Caco-2 (cell line): ENCODE measurements around the gene ANO4. TPM values are rescaled to one million over a fixed set of nuclear protein-coding genes. Genes with fewer than 3 reads are reported as not detected.

Experiments used
- BruUV-seq: library from RNA; stranded (reverse); fragments of 400-500 nt; replicated peaks from 2 replicates; lab custom pipeline; 2021; lab: Mats Ljungman, UMichigan
- CTCF ChIA-PET: fragments of 300-600 bp; sonication (Branson Sonifier 250); formaldehyde crosslinking; loops from one replicate; lab custom pipeline; 2022; ENCODE audit warnings: antibody characterized with exemption; lab: Charles Lee
- POLR2A ChIA-PET: fragments of 300-600 bp; sonication (Branson Sonifier 250); formaldehyde crosslinking; loops from one replicate; lab custom pipeline; 2022; ENCODE audit warnings: antibody characterized with exemption; lab: Charles Lee
- DNase-seq, 2 experiments: peaks; one replicate each; pipeline versions ENCODE4 v3.0.0 to v3.0.0-alpha.2; 2020 to 2022
- H3K27me3 ChIP-seq: replicated peaks from 2 replicates; pipeline ENCODE4 v1.6.0; 2011; ENCODE audit warnings: low read length; ENCODE audit not compliant: control insufficient read depth, insufficient read depth
- H3K36me3 ChIP-seq: 2 replicates; pipeline ENCODE4 v1.5.1; 2011; ENCODE audit warnings: low read length; ENCODE audit not compliant: control insufficient read depth, insufficient read depth
- H3K4me1 ChIP-seq: fragments of 250-450 bp; sonication (Bioruptor Pico); 2 replicates; pipeline ENCODE4 v1.5.1; 2020; ENCODE audit warnings: mild to moderate bottlenecking
- H3K4me3 ChIP-seq: 2 replicates; pipeline ENCODE4 v1.5.1; 2011; ENCODE audit warnings: low read depth, mild to moderate bottlenecking, control low read depth, low read length
- H3K9me3 ChIP-seq: fragments of 250-450 bp; sonication (Bioruptor Pico); 2 replicates; pipeline ENCODE4 v1.5.1; 2020; ENCODE audit warnings: mild to moderate bottlenecking, moderate library complexity
- H3K27ac Mint-ChIP-seq: one replicate; pipeline ENCODE4 v1.8.0; 2022; ENCODE audit warnings: mixed read lengths; ENCODE audit not compliant: unreplicated experiment
- H3K27me3 Mint-ChIP-seq: one replicate; pipeline ENCODE4 v1.8.0; 2022; ENCODE audit warnings: mixed read lengths; ENCODE audit not compliant: insufficient read depth, unreplicated experiment
- H3K36me3 Mint-ChIP-seq: one replicate; pipeline ENCODE4 v1.8.0; 2022; ENCODE audit warnings: mild to moderate bottlenecking, mixed read lengths; ENCODE audit not compliant: insufficient read depth, unreplicated experiment
- H3K4me1 Mint-ChIP-seq: one replicate; pipeline ENCODE4 v1.8.0; 2022; ENCODE audit warnings: low read depth, mixed read lengths; ENCODE audit not compliant: unreplicated experiment
- H3K4me3 Mint-ChIP-seq: one replicate; pipeline ENCODE4 v1.8.0; 2022; ENCODE audit warnings: mild to moderate bottlenecking, moderate library complexity, mixed read lengths; ENCODE audit not compliant: unreplicated experiment
- H3K9me3 Mint-ChIP-seq: one replicate; pipeline ENCODE4 v1.8.0; 2022; ENCODE audit warnings: mixed read lengths; ENCODE audit not compliant: unreplicated experiment
- CTCF ChIP-seq, 2 experiments: fragments of 200-600 bp in 1 of 2; IDR thresholded peaks; 1 replicate in 1 of 2; 2 replicates in 1 of 2; pipeline versions ENCODE4 v1.5.1 to v1.8.0; 2011 to 2022; ENCODE audit warnings: antibody characterized with exemption in 1 of 2, control low read depth in 1 of 2, inconsistent platforms in 1 of 2, low read depth in 1 of 2, low read length in 1 of 2, mild to moderate bottlenecking in 1 of 2, moderate library complexity in 1 of 2; ENCODE audit not compliant: insufficient read depth in 1 of 2, severe bottlenecking in 1 of 2, unreplicated experiment in 1 of 2
- intact Hi-C: fragments of 100-400 bp; cut with micrococcal nuclease; formaldehyde crosslinking; loops from one replicate; pipeline ENCODE4 v1.10.0; 2022; ENCODE audit not compliant: unreplicated experiment
- total RNA-seq: library from RNA; stranded (reverse); gene quantifications from 2 replicates; pipeline ENCODE4 v1.2.3, GENCODE V29; 2022

Gene ANO4
- total RNA-seq, 1 experiment from 2014 or later, result 0.09 TPM

- H3K4me1 Mint-ChIP-seq, result no peaks in the 10 kb centered on the region
- H3K9me3 ChIP-seq, result no peaks in the 10 kb centered on the region
Observed at GRCh38 chr12:100936661-100937060, 142.1 kb downstream of the ANO4 start.

DNA sequence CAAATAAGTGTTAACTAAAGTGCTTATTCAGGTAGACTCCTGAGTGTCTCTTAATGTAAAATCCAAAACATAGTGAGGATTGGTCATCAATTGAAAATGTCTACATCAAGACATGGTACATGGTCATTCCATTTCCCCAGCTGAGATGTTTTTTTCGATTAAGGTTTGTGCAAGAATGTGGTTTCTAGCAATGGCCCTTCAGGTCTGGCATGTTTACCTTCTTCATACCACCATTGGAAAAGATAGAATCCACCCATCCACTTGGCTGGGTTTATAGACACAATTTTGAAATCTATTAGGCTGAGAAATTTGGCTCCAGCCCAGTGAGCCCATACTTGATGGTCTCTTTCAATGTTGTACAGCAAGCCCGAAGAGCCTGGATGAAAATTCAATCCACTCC, 145.9 kb downstream of the ANO4 start:
- no peaks in the 10 kb centered on the region for H3K36me3 Mint-ChIP-seq
- H3K4me1 Mint-ChIP-seq, result no peaks in the 10 kb centered on the region
- H3K4me3 Mint-ChIP-seq, result no peak overlapping the region
- intact Hi-C loops, result no loop called here
- H3K4me1 ChIP-seq, result no peaks in the 10 kb centered on the region
- CTCF ChIA-PET, result no interaction called here
- TF ChIP-seq CTCF (IDR thresholded peaks at IDR 0.05; ENCODE audit: insufficient read depth in 1 of 2, low read depth in 1 of 2, low read length in 1 of 2, severe bottlenecking in 1 of 2, unreplicated experiment in 1 of 2), result no peak
- no peaks in the 10 kb centered on the region for H3K9me3 Mint-ChIP-seq
- no peaks in the 10 kb centered on the region for H3K9me3 ChIP-seq
- H3K36me3 ChIP-seq, result no peaks in the 10 kb centered on the region
- H3K4me3 ChIP-seq, result no peak overlapping the region
- H3K27me3 Mint-ChIP-seq, result peaks cover 11% of the 10 kb centered on the region
- no TSS peak for BruUV-seq
- no peak overlapping the region for H3K27ac Mint-ChIP-seq
- POLR2A ChIA-PET, result no interaction called here
- no peak for DNase-seq
- no peaks in the 10 kb centered on the region for H3K27me3 ChIP-seq

More at GRCh38 chr12:100936661-100937060, 142.1 kb downstream of the ANO4 start:
- Mint-ChIP-seq H3K4me3 (no peak overlapping the region), H3K9me3 (no peaks in the 10 kb centered on the region), H3K36me3 (no peaks in the 10 kb centered on the region), H3K27ac (no peak overlapping the region), H3K27me3 (peaks cover 9% of the 10 kb centered on the region)
- H3K36me3 ChIP-seq, result no peaks in the 10 kb centered on the region
- POLR2A ChIA-PET, result no interaction called here
- intact Hi-C loops, result no loop called here
- CTCF ChIA-PET, result no interaction called here
- H3K4me1 ChIP-seq, result no peaks in the 10 kb centered on the region
- no peak for TF ChIP-seq CTCF (IDR thresholded peaks at IDR 0.05; ENCODE audit: insufficient read depth in 1 of 2, low read depth in 1 of 2, low read length in 1 of 2, severe bottlenecking in 1 of 2, unreplicated experiment in 1 of 2)
- no peaks in the 10 kb centered on the region for H3K27me3 ChIP-seq
- H3K4me3 ChIP-seq, result no peak overlapping the region
- no peak for DNase-seq
- BruUV-seq, result no TSS peak

- no peak overlapping the region for H3K4me3 Mint-ChIP-seq
- peaks cover 14% of the 10 kb centered on the region for H3K27me3 Mint-ChIP-seq
- intact Hi-C loops, result no loop called here
- POLR2A ChIA-PET, result no interaction called here
- no peaks in the 10 kb centered on the region for H3K36me3 Mint-ChIP-seq
- no TSS peak for BruUV-seq
- no peaks in the 10 kb centered on the region for H3K9me3 ChIP-seq
- H3K4me3 ChIP-seq, result no peak overlapping the region
- H3K9me3 Mint-ChIP-seq, result no peaks in the 10 kb centered on the region
- no peak for TF ChIP-seq CTCF (IDR thresholded peaks at IDR 0.05; ENCODE audit: insufficient read depth in 1 of 2, low read depth in 1 of 2, low read length in 1 of 2, severe bottlenecking in 1 of 2, unreplicated experiment in 1 of 2)
- CTCF ChIA-PET, result no interaction called here
- H3K36me3 ChIP-seq, result no peaks in the 10 kb centered on the region
- no peaks in the 10 kb centered on the region for H3K4me1 Mint-ChIP-seq
- H3K27ac Mint-ChIP-seq, result no peak overlapping the region
- no peaks in the 10 kb centered on the region for H3K27me3 ChIP-seq
- H3K4me1 ChIP-seq, result no peaks in the 10 kb centered on the region
- no peak for DNase-seq
Observed at GRCh38 chr12:100942984-100943749, 148.6 kb downstream of the ANO4 start.
